Thyroid gland (tissue), 4 donors: ENCODE measurements around the gene TBC1D4. TPM values are rescaled to one million over a fixed set of nuclear protein-coding genes. Genes with fewer than 3 reads are reported as not detected.
"Not testable (repeated sequence)": the region's sequence is repeated elsewhere in the genome, so short reads cannot be mapped to it uniquely, and the experiment has no call there.

ENCODE experiments used
- DNase-seq, 2 donors: peaks; one replicate each; pipeline ENCODE4 v3.0.0-alpha.2; 2019
- H3K27ac ChIP-seq, 3 donors: fragments of 200-600 bp; sonication (generic); 1 replicate in 2 of 3; 2 replicates in 1 of 3; pipeline ENCODE4 v1.5.1; 2016 to 2019; ENCODE audit warnings: mild to moderate bottlenecking in 1 of 3, moderate library complexity in 1 of 3
- H3K27me3 ChIP-seq: fragments of 200-600 bp; sonication (generic); one replicate; pipeline ENCODE4 v1.5.1; 2019
- H3K36me3 ChIP-seq, 2 donors: fragments of 200-600 bp; sonication (generic); one replicate each; pipeline ENCODE4 v1.5.1; 2016 to 2019
- H3K4me1 ChIP-seq, 2 donors: fragments of 200-600 bp; sonication (generic); one replicate each; pipeline ENCODE4 v1.5.1; 2017 to 2019
- H3K4me3 ChIP-seq, 3 donors: fragments of 200-600 bp; sonication (generic); replicated peaks in 1 of 3; 1 replicate in 2 of 3; 2 replicates in 1 of 3; pipeline ENCODE4 v1.5.1; 2016; ENCODE audit warnings: mild to moderate bottlenecking in 1 of 3
- H3K9me3 ChIP-seq: fragments of 200-600 bp; sonication (generic); one replicate; pipeline ENCODE4 v1.5.1; 2017
- POLR2A ChIP-seq, 2 donors: fragments of 450-650 bp; IDR thresholded peaks; one replicate each; pipeline ENCODE4 v1.6.1; 2017; ENCODE audit warnings: antibody characterized with exemption in 2 of 2, mild to moderate bottlenecking in 2 of 2, moderate library complexity in 1 of 2
- WGBS, 2 donors: methylation state at CpG; one replicate each; pipeline ENCODE4 v1.1.5; 2017; 5-methylcytosine and 5-hydroxymethylcytosine counted together
- intact Hi-C: fragments of 100-400 bp; cut with DNase I; formaldehyde crosslinking; loops from one replicate; pipeline ENCODE4 v1.15.1; 2023
- total RNA-seq, 4 donors: library from RNA; depleted of rRNA; stranded (reverse); fragments of >200 nt; gene quantifications; one replicate each; pipeline ENCODE4 v1.2.3, GENCODE V29; 2016
- TF ChIP-seq, protein P1 (sequence below), 6 experiments: fragments of 200-600 bp in 3 of 6; fragments of 450-650 bp in 3 of 6; sonication (generic) in 3 of 6; IDR thresholded peaks; one replicate each; pipeline ENCODE4 v1.5.1; 2016 to 2019; ENCODE audit warnings: antibody characterized with exemption in 6 of 6, mild to moderate bottlenecking in 2 of 6, inconsistent platforms in 1 of 6, moderate library complexity in 1 of 6

TBC1D4 gene
- total RNA-seq, 4 donors from 2014 or later = 42.5 to 72.6 (median 70.6) TPM

DNA sequence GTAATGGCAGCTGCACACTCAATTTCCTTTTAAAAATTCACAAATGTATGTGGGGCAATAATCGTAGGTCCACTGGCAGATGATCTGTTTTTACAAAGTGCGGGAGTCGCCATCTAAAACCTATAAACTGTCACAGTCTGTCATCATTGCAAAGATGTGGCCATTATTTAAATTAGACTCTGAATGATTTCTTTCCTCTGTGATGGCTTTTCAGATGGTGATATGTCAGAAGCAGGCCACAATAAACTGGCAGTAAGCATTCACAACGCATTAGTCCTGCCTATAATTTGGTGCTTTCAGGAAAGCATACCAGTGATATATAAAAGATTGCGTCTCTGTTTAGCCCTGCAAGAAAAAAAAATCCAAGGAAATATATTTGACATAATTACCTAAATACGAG, 226.8 kb downstream of the TBC1D4 start:
- no peaks in the 10 kb centered on the region for H3K27me3 ChIP-seq
- H3K4me3 ChIP-seq = no peak overlapping the region
- 93 to 94% methylated on average over 6 of the region's 6 CpGs for WGBS, 2 donors
- intact Hi-C loops = no loop called here
- DNase-seq = no peak
- H3K27ac ChIP-seq = no peak overlapping the region
- no peaks in the 10 kb centered on the region for H3K4me1 ChIP-seq
- no peaks in the 10 kb centered on the region for H3K9me3 ChIP-seq
- H3K36me3 ChIP-seq = no peaks in the 10 kb centered on the region
- TF ChIP-seq, protein P1, sequence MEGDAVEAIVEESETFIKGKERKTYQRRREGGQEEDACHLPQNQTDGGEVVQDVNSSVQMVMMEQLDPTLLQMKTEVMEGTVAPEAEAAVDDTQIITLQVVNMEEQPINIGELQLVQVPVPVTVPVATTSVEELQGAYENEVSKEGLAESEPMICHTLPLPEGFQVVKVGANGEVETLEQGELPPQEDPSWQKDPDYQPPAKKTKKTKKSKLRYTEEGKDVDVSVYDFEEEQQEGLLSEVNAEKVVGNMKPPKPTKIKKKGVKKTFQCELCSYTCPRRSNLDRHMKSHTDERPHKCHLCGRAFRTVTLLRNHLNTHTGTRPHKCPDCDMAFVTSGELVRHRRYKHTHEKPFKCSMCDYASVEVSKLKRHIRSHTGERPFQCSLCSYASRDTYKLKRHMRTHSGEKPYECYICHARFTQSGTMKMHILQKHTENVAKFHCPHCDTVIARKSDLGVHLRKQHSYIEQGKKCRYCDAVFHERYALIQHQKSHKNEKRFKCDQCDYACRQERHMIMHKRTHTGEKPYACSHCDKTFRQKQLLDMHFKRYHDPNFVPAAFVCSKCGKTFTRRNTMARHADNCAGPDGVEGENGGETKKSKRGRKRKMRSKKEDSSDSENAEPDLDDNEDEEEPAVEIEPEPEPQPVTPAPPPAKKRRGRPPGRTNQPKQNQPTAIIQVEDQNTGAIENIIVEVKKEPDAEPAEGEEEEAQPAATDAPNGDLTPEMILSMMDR (IDR thresholded peaks at IDR 0.05) = no peak
- no peak for TF ChIP-seq POLR2A (IDR thresholded peaks at IDR 0.05)

DNA sequence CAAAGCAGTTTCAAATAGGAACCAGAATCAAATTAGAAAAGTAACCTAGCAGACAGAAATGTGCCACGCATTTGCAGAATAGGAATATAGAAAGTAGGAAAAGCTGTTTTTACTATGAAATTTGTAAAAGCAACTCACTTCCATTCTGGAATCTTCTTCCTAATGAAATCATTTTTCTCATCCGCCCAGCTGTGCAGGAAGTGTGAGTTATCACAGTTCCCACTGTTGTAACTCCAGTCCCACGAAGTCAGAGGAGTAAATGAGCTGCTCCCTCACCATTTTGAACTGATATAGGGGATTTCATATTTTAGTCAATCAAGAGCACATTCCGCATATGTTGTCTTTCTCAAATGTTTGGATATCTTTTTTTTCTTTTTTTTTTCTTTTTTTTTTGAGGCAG, 230.8 kb downstream of the TBC1D4 start:
- 79 to 81% methylated on average over 4 of the region's 4 CpGs for WGBS, 2 donors
- intact Hi-C loops = no loop called here

DNA sequence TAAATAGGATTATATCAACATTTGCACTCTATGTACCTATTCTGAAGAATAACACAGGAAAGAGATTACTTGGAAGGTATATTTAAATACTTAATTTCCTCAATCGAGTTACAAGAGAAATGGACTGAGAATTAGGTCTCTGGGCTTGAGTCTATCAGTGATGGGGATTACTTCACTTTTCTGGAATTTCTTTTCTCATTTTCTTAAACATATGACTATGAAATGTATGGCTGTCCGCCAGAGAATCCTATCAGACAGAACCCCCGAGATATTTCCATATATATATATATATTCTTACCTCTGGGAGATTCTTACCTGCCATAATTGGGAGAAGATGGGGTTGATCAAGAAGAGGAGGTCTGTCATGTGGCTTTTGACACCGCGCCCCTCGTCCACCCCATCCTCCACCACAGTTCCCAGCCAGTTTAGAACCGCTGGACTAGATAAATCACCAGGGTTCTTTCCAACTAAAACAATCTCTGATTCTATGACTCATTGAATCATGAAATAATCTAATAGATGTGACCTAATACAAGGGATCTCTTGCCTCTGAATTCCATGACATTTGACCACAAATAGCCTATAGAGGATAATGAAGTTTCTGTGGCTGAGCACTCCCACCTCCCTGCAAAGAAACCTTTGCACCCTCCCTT, 231.3 kb downstream of the TBC1D4 start:
- H3K36me3 ChIP-seq = no peaks in the 10 kb centered on the region
- no peaks in the 10 kb centered on the region for H3K27me3 ChIP-seq
- DNase-seq = no peak
- H3K9me3 ChIP-seq = no peaks in the 10 kb centered on the region
- 79 to 90% methylated on average over 7 of the region's 7 CpGs for WGBS, 2 donors
- no peak for TF ChIP-seq POLR2A (IDR thresholded peaks at IDR 0.05)
- TF ChIP-seq, protein P1 (IDR thresholded peaks at IDR 0.05) = no peak
- H3K27ac ChIP-seq = no peak overlapping the region
- H3K4me3 ChIP-seq = no peak overlapping the region
- no peaks in the 10 kb centered on the region for H3K4me1 ChIP-seq
- intact Hi-C loops = no loop called here

More for the DNA sequence above, 230.8 kb downstream of the TBC1D4 start:
- Histone ChIP-seq H3K4me1 (no peaks in the 10 kb centered on the region), H3K27ac (no peak overlapping the region), H3K36me3 (no peaks in the 10 kb centered on the region), H3K27me3 (no peaks in the 10 kb centered on the region), H3K4me3 (no peak overlapping the region), H3K9me3 (no peaks in the 10 kb centered on the region)
- TF ChIP-seq POLR2A (IDR thresholded peaks at IDR 0.05) = no peak
- TF ChIP-seq, protein P1 (IDR thresholded peaks at IDR 0.05) = no peak
- no peak for DNase-seq

DNA sequence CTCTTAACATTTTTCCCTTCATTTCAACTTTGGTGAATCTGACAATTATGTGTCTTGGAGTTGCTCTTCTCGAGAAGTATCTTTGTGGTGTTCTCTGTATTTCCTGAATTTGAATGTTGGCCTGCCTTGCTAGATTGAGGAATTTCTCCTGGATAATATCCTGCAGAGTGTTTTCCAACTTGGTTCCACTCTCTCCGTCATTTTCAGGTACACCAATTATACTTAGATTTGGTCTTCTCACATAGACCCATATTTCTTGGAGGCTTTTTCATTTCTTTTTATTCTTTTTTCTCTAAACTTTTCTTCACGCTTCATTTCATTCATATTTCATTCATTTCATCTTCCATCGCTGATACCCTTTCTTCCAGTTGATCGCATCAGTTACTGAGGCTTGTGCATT, 236.4 kb downstream of the TBC1D4 start:
- H3K27me3 ChIP-seq, DNase-seq, H3K9me3 ChIP-seq, intact Hi-C loops, H3K36me3 ChIP-seq, H3K4me3 ChIP-seq, H3K4me1 ChIP-seq, H3K27ac ChIP-seq: not testable (repeated sequence)
- 96% methylated on average over 5 of the region's 5 CpGs for WGBS, 2 donors

DNA sequence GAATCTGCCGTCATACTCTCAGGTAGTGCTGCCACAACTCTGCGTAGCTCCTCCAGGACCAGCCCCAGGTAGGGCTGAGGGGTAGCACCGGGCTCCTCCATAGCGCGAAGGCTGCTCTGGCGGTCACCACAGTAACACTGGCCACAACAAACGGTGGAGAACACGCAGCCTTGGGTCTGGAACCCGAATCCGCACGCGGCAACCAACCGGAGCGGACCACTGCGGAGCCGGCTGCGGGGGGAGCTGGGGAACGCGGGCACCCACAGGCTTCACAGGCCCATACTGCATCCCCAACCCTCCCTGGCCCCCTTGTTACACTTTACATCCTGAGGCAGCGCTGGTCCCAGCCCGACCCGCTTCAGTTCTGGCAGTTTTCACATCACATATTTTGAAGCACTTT, 241.7 kb downstream of the TBC1D4 start:
- H3K4me1 ChIP-seq, intact Hi-C loops, DNase-seq, H3K36me3 ChIP-seq, H3K4me3 ChIP-seq, H3K27me3 ChIP-seq, H3K27ac ChIP-seq, H3K9me3 ChIP-seq: not testable (repeated sequence)
- 77 to 88% methylated on average over 9 to 22 of the region's 22 CpGs for WGBS, 2 donors

DNA sequence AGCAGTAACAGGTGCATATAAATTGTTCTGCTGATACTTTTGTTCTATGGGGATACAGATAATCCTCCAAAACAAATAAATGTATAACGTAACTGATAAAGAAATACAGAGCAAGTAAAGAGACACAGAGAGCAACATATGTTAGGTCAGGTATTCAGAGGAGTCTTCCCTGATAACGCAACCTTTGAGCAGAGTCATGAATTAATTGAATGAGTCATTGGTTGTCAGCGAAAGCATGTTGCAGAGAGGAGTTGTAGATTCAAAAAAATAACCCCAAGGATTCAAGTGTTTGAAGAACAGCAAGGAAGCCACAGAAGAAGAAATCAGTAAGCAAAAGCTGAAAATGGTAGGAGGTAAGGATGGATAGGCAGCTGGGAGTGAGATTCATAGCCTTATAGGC, 245.2 kb downstream of the TBC1D4 start:
- no peak for DNase-seq
- H3K27ac ChIP-seq = no peak overlapping the region
- H3K36me3 ChIP-seq = no peaks in the 10 kb centered on the region
- no peaks in the 10 kb centered on the region for H3K9me3 ChIP-seq
- intact Hi-C loops = no loop called here
- H3K4me3 ChIP-seq = no peak overlapping the region
- 92 to 94% methylated on average over 3 of the region's 3 CpGs for WGBS, 2 donors
- TF ChIP-seq, protein P1 (IDR thresholded peaks at IDR 0.05) = no peak
- TF ChIP-seq POLR2A (IDR thresholded peaks at IDR 0.05) = no peak
- no peaks in the 10 kb centered on the region for H3K4me1 ChIP-seq
- no peaks in the 10 kb centered on the region for H3K27me3 ChIP-seq

Other genes with a start within 250 kb of the TBC1D4 start
- gene COMMD6, start 55.7 kb upstream of the TBC1D4 start, total RNA-seq = 1,000 to 10,000 TPM in 1 of 4 donors, 100 to 1,000 TPM in 1, 10 to 100 TPM in 2; 84.6 to 1,117 (median 185) TPM
- 10 to 100 TPM; 42.8 to 84.3 (median 58.4) TPM for gene UCHL3, start 67.6 kb upstream of the TBC1D4 start, total RNA-seq
- gene LMO7, start 154.2 kb upstream of the TBC1D4 start, total RNA-seq = 100 to 1,000 TPM; 129 to 218 (median 185) TPM